ENCODE results near the gene C16orf89. TPM values are rescaled to one million over a fixed set of nuclear protein-coding genes. Genes with fewer than 3 reads are reported as not detected.

Gene C16orf89
- total RNA-seq, 1 experiment from 2014 or later = 1.8 TPM

- no peak for DNase-seq (ENCODE audit: low spot score)
- no peak for ATAC-seq
- Mint-ChIP-seq H3K9me3 (no peaks in the 10 kb centered on the region), H3K27me3 (ENCODE audit: low read depth) (no peaks in the 10 kb centered on the region), H3K27ac (no peak overlapping the region), H3K4me3 (no peak overlapping the region), H3K36me3 (no peaks in the 10 kb centered on the region), H3K4me1 (peaks cover under 1% of the 10 kb centered on the region; the same call in 1 of the 2 replicates)
- ChIA-PET CTCF (interaction anchor here (1.0 kb wide), 1 partner anchor 31 kb away, joined by 3 read pairs; no protein-coding TSS in a partner anchor), POLR2A (no interaction called here)
- TF ChIP-seq IRF2 (CRISPR knock-in tag; IDR thresholded peaks at IDR 0.05; ENCODE audit: borderline replicate concordance, low read depth) = no peak
- TF ChIP-seq JAZF1 (CRISPR knock-in tag; IDR thresholded peaks at IDR 0.05) = no peak
- TF ChIP-seq, protein P1, sequence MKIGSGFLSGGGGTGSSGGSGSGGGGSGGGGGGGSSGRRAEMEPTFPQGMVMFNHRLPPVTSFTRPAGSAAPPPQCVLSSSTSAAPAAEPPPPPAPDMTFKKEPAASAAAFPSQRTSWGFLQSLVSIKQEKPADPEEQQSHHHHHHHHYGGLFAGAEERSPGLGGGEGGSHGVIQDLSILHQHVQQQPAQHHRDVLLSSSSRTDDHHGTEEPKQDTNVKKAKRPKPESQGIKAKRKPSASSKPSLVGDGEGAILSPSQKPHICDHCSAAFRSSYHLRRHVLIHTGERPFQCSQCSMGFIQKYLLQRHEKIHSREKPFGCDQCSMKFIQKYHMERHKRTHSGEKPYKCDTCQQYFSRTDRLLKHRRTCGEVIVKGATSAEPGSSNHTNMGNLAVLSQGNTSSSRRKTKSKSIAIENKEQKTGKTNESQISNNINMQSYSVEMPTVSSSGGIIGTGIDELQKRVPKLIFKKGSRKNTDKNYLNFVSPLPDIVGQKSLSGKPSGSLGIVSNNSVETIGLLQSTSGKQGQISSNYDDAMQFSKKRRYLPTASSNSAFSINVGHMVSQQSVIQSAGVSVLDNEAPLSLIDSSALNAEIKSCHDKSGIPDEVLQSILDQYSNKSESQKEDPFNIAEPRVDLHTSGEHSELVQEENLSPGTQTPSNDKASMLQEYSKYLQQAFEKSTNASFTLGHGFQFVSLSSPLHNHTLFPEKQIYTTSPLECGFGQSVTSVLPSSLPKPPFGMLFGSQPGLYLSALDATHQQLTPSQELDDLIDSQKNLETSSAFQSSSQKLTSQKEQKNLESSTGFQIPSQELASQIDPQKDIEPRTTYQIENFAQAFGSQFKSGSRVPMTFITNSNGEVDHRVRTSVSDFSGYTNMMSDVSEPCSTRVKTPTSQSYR (CRISPR knock-in tag; IDR thresholded peaks at IDR 0.05) = no peak
- no peak for TF ChIP-seq E2F1 (CRISPR knock-in tag; IDR thresholded peaks at IDR 0.05)
- no peak for TF ChIP-seq IRF1 (CRISPR knock-in tag; IDR thresholded peaks at IDR 0.05)
- TF ChIP-seq OVOL2 (CRISPR knock-in tag; IDR thresholded peaks at IDR 0.05; ENCODE audit: borderline replicate concordance) = no peak
- TF ChIP-seq TCF7 (CRISPR knock-in tag; IDR thresholded peaks at IDR 0.05; ENCODE audit: low read depth) = no peak
- TF ChIP-seq, protein P2, sequence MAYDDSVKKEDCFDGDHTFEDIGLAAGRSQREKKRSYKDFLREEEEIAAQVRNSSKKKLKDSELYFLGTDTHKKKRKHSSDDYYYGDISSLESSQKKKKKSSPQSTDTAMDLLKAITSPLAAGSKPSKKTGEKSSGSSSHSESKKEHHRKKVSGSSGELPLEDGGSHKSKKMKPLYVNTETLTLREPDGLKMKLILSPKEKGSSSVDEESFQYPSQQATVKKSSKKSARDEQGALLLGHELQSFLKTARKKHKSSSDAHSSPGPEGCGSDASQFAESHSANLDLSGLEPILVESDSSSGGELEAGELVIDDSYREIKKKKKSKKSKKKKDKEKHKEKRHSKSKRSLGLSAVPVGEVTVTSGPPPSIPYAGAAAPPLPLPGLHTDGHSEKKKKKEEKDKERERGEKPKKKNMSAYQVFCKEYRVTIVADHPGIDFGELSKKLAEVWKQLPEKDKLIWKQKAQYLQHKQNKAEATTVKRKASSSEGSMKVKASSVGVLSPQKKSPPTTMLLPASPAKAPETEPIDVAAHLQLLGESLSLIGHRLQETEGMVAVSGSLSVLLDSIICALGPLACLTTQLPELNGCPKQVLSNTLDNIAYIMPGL (CRISPR knock-in tag; IDR thresholded peaks at IDR 0.05) = no peak
- TF ChIP-seq, protein P3, sequence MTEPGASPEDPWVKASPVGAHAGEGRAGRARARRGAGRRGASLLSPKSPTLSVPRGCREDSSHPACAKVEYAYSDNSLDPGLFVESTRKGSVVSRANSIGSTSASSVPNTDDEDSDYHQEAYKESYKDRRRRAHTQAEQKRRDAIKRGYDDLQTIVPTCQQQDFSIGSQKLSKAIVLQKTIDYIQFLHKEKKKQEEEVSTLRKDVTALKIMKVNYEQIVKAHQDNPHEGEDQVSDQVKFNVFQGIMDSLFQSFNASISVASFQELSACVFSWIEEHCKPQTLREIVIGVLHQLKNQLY (CRISPR knock-in tag; IDR thresholded peaks at IDR 0.05) = no peak
- TF ChIP-seq GTF2I (CRISPR knock-in tag; conservative IDR thresholded peaks at IDR 0.05) = no peak
- no peak for TF ChIP-seq ZNF416 (CRISPR knock-in tag; IDR thresholded peaks at IDR 0.05)
- TF ChIP-seq FOXJ3 (CRISPR knock-in tag; IDR thresholded peaks at IDR 0.05; ENCODE audit: borderline replicate concordance) = no peak
- TF ChIP-seq, protein P4, sequence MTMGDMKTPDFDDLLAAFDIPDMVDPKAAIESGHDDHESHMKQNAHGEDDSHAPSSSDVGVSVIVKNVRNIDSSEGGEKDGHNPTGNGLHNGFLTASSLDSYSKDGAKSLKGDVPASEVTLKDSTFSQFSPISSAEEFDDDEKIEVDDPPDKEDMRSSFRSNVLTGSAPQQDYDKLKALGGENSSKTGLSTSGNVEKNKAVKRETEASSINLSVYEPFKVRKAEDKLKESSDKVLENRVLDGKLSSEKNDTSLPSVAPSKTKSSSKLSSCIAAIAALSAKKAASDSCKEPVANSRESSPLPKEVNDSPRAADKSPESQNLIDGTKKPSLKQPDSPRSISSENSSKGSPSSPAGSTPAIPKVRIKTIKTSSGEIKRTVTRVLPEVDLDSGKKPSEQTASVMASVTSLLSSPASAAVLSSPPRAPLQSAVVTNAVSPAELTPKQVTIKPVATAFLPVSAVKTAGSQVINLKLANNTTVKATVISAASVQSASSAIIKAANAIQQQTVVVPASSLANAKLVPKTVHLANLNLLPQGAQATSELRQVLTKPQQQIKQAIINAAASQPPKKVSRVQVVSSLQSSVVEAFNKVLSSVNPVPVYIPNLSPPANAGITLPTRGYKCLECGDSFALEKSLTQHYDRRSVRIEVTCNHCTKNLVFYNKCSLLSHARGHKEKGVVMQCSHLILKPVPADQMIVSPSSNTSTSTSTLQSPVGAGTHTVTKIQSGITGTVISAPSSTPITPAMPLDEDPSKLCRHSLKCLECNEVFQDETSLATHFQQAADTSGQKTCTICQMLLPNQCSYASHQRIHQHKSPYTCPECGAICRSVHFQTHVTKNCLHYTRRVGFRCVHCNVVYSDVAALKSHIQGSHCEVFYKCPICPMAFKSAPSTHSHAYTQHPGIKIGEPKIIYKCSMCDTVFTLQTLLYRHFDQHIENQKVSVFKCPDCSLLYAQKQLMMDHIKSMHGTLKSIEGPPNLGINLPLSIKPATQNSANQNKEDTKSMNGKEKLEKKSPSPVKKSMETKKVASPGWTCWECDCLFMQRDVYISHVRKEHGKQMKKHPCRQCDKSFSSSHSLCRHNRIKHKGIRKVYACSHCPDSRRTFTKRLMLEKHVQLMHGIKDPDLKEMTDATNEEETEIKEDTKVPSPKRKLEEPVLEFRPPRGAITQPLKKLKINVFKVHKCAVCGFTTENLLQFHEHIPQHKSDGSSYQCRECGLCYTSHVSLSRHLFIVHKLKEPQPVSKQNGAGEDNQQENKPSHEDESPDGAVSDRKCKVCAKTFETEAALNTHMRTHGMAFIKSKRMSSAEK (CRISPR knock-in tag; IDR thresholded peaks at IDR 0.05; ENCODE audit: borderline replicate concordance) = no peak
- TF ChIP-seq USF2 (CRISPR knock-in tag; IDR thresholded peaks at IDR 0.05) = no peak
- no peak for TF ChIP-seq NFYB (CRISPR knock-in tag; conservative IDR thresholded peaks at IDR 0.05; ENCODE audit: low read depth)
- TF ChIP-seq, protein P5, sequence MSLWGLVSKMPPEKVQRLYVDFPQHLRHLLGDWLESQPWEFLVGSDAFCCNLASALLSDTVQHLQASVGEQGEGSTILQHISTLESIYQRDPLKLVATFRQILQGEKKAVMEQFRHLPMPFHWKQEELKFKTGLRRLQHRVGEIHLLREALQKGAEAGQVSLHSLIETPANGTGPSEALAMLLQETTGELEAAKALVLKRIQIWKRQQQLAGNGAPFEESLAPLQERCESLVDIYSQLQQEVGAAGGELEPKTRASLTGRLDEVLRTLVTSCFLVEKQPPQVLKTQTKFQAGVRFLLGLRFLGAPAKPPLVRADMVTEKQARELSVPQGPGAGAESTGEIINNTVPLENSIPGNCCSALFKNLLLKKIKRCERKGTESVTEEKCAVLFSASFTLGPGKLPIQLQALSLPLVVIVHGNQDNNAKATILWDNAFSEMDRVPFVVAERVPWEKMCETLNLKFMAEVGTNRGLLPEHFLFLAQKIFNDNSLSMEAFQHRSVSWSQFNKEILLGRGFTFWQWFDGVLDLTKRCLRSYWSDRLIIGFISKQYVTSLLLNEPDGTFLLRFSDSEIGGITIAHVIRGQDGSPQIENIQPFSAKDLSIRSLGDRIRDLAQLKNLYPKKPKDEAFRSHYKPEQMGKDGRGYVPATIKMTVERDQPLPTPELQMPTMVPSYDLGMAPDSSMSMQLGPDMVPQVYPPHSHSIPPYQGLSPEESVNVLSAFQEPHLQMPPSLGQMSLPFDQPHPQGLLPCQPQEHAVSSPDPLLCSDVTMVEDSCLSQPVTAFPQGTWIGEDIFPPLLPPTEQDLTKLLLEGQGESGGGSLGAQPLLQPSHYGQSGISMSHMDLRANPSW (CRISPR knock-in tag; conservative IDR thresholded peaks at IDR 0.05; ENCODE audit: low read depth) = no peak
- no peak for TF ChIP-seq ZNF138 (CRISPR knock-in tag; conservative IDR thresholded peaks at IDR 0.05)
- no peak for TF ChIP-seq GRHL2 (CRISPR knock-in tag; IDR thresholded peaks at IDR 0.05; ENCODE audit: insufficient replicate concordance, severe bottlenecking)
- TF ChIP-seq FOXP4 (CRISPR knock-in tag; IDR thresholded peaks at IDR 0.05) = no peak
Observed at GRCh38 chr16:5027575-5028235, 38.1 kb downstream of the C16orf89 start.

Measured in WTC11 (cell line).